GM18909 (cell line): ENCODE data around the gene CENPU.
"Not testable (repeated sequence)": the region's sequence is repeated elsewhere in the genome, so short reads cannot be mapped to it uniquely, and the experiment has no call there.

Source experiments
- ATAC-seq: cut with Tn5 transposase; IDR thresholded peaks from one replicate; pipeline ENCODE4 v1.9.1; 2021; ENCODE audit warnings: mild to moderate bottlenecking; ENCODE audit not compliant: unreplicated experiment, poor library complexity

CENPU gene

GRCh38 chr4:184752496-184753275 is 18.8 kb upstream of the CENPU start:
- no peak for ATAC-seq

DNA sequence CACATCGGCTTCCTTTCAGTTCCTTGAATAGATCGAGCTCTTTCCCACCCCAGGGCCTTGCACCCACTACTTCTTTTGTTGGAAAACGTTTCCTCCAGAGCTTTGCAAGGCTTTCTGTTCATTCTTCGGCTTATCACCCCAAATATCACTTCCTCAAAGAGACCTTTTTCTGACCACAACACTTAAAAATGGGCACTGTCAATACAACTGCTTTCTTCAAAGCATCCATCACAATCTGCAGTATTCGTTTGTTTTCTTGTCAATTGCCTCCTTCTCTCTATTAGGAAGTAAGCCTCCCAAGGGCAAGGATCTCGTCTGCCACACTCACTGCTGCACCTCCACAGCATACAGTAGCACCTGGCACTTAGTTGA is 17.7 kb upstream of the CENPU start:
- no peak for ATAC-seq

GRCh38 chr4:184750926-184751584 is 17.2 kb upstream of the CENPU start:
- ATAC-seq: no peak

GRCh38 chr4:184748251-184748652 is 14.4 kb upstream of the CENPU start:
- ATAC-seq: no peak

GRCh38 chr4:184747034-184747830 is 13.3 kb upstream of the CENPU start:
- no peak for ATAC-seq

- no peak for ATAC-seq
Measured at GRCh38 chr4:184745831-184746795, 12.2 kb upstream of the CENPU start.

DNA sequence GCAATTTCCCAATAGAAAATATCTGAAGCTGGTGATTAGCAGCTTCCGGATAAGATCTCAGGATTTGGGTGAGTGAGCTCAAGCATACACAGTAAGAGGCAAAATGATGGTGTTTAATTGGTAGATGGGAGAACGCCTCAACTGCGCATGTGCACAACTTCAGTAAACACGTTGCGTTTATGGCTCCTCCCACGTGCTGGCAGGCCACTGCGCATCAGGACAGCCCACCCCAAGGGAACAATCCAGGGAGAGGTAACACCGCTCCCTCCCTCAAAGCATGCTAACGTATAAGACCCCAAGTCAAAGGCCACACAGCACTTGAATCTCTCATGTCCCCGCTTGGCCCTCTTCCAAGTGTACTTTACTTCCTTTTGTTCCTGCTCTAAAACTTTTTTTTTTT is 10.3 kb upstream of the CENPU start:
- ATAC-seq: no peak

- no peak for ATAC-seq
Measured at GRCh38 chr4:184743650-184744049, 9.8 kb upstream of the CENPU start.

GRCh38 chr4:184741651-184742050 is 7.8 kb upstream of the CENPU start:
- not testable (repeated sequence) for ATAC-seq

GRCh38 chr4:184740980-184741391 is 7.1 kb upstream of the CENPU start:
- no peak for ATAC-seq

DNA sequence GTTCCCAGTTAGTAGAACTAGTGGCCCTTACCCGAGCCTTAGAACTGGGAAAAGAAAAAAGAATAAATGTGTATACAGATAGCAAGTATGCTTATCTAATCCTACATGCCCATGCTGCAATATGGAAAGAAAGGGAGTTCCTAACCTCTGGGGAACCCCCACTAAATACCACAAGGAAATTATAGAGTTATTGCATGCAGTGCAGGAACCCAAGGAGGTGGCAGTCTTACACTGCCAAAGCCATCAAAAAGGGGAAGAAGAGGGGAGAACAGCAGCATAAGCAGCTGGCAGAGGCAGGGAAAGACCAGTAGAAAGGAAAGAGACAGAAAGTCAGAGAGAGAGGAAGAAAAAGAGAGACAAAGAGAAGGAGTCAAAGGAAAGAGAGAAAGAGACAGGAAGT is 5.7 kb upstream of the CENPU start:
- not testable (repeated sequence) for ATAC-seq

DNA sequence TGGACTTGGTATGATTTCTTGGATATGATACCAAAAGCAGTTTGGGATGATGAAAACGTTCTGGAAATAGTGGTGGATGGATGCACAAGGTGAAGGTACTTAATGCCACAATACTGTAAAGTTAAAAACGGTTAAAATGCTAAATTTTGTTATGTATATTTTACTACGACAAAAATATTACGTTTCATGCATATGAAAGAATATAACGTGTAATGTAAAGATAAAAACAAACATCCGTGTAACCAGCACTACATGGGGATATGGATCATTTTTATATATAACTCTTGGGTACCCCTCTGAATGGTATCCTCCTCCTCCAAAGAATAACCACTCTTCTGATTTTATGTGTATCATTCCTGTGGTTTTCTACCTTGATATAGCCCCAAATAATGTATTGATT is 862 bp upstream of the CENPU start:
- no peak for ATAC-seq

- no peak for ATAC-seq
Measured at GRCh38 chr4:184732126-184732525, 1.8 kb downstream of the CENPU start.

- ATAC-seq: no peak
Measured at GRCh38 chr4:184731056-184731455, 2.8 kb downstream of the CENPU start.

- no peak for ATAC-seq
Measured at GRCh38 chr4:184729946-184730345, 4.0 kb downstream of the CENPU start.

- no peak for ATAC-seq
Measured at GRCh38 chr4:184728858-184729257, 5.0 kb downstream of the CENPU start.

GRCh38 chr4:184727430-184727829 is 6.5 kb downstream of the CENPU start:
- ATAC-seq: no peak

DNA sequence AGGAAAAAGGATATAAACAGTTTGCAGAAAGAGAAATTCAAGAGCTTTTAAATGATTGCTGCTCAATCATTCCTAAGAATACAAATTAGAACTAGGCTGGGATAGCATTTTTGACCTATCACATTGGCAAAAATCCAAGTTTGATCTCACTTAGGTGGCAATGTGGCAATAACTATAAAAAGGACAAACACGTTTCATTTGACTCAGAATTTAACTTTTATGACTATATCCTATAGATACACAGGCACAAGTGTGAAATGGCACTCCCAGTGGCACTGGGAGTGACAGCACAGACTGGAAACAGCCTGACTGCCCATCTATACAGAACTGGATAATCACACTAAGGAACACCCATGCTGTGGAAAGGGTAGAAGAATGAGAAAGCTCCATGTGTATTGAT is 11.1 kb downstream of the CENPU start:
- no peak for ATAC-seq

DNA sequence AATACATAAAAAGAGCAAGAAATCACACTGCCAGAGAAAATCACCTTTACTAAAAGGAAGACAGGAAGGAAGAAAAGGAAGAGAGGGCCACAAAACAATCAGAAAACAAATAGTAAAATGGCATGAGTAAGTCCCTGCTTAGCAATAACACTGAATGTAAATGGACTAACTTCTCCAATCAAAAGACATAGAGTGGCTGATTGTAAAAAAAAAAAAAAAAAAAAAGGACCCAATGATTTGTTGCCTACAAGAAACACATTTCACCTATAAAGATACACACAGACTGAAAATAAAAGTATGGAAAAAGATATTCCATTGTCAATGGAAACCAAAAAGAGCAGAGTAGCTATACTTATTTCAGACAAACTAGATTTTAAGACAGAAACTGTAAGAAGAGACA is 12.6 kb downstream of the CENPU start:
- ATAC-seq: no peak

GRCh38 chr4:184719407-184719806 is 14.5 kb downstream of the CENPU start:
- ATAC-seq: no peak
